IPS-18c (cell line): ENCODE measurements around the gene HP.
"Not testable (repeated sequence)": the region's sequence is repeated elsewhere in the genome, so short reads cannot be mapped to it uniquely, and the experiment has no call there.

ENCODE experiments used
- H3K4me3 ChIP-seq: 2 replicates; pipeline ENCODE4 v1.7.0; 2013; ENCODE audit warnings: low read depth, mild to moderate bottlenecking, low read length, moderate library complexity; ENCODE audit not compliant: insufficient read depth
- H3K9me3 ChIP-seq: one replicate; pipeline ENCODE4 v1.6.1; 2013; ENCODE audit warnings: mild to moderate bottlenecking, low read length, moderate library complexity; ENCODE audit not compliant: control insufficient read depth, insufficient read depth

The HP gene

GRCh38 chr16:72068930-72069329, 14.6 kb downstream of the HP start:
- Histone ChIP-seq H3K4me3 (no peak overlapping the region), H3K9me3 (peaks cover 5% of the 10 kb centered on the region)

- Histone ChIP-seq H3K9me3 (peaks cover 2% of the 10 kb centered on the region), H3K4me3 (no peak overlapping the region)
These were observed 18.4 kb downstream of the HP start for GRCh38 chr16:72072514-72073342.

- Histone ChIP-seq H3K9me3 (peaks cover 2% of the 10 kb centered on the region), H3K4me3 (no peak overlapping the region)
These were observed 19.4 kb downstream of the HP start for GRCh38 chr16:72073560-72074230.

GRCh38 chr16:72075067-72075466, 20.8 kb downstream of the HP start:
- H3K4me3 ChIP-seq, H3K9me3 ChIP-seq: not testable (repeated sequence)

- not testable (repeated sequence) for H3K9me3 ChIP-seq, H3K4me3 ChIP-seq
These were observed 22.8 kb downstream of the HP start for GRCh38 chr16:72076991-72077706.

GRCh38 chr16:72083778-72084404, 29.6 kb downstream of the HP start:
- no peak overlapping the region for H3K4me3 ChIP-seq
- H3K9me3 ChIP-seq = peaks cover 3% of the 10 kb centered on the region

- no peak overlapping the region for H3K4me3 ChIP-seq
- H3K9me3 ChIP-seq = peaks cover 3% of the 10 kb centered on the region
These were observed 30.1 kb downstream of the HP start for GRCh38 chr16:72084445-72084844.

- Histone ChIP-seq H3K4me3 (no peak overlapping the region; the same call in 1 of the 2 replicates), H3K9me3 (peaks cover 3% of the 10 kb centered on the region)
These were observed 30.7 kb downstream of the HP start for GRCh38 chr16:72085002-72085401.

GRCh38 chr16:72091217-72091616, 36.9 kb downstream of the HP start:
- no peaks in the 10 kb centered on the region for H3K9me3 ChIP-seq
- no peak overlapping the region for H3K4me3 ChIP-seq

GRCh38 chr16:72092832-72093447, 38.6 kb downstream of the HP start:
- peak overlapping the region; percentile 94 for H3K4me3 ChIP-seq

GRCh38 chr16:72093448-72094265, 39.4 kb downstream of the HP start, which contains the start of the genes DHX38 and TXNL4B:
Gene DHX38, plus strand, starts transcription at chr16:72093847. Its CDS starts 2,311 bp downstream, at chr16:72096158.
Gene TXNL4B, minus strand, starts transcription at chr16:72093620. Its CDS starts 2,871 bp downstream, at chr16:72090749.
- no peaks in the 10 kb centered on the region for H3K9me3 ChIP-seq

More at GRCh38 chr16:72092832-72093447, 38.6 kb downstream of the HP start:
- no peaks in the 10 kb centered on the region for H3K9me3 ChIP-seq

GRCh38 chr16:72094266-72094610, 39.9 kb downstream of the HP start:
- Histone ChIP-seq H3K4me3 (peak overlapping the region; percentile 94), H3K9me3 (no peaks in the 10 kb centered on the region)

More at GRCh38 chr16:72093448-72094265, 39.4 kb downstream of the HP start, which contains the start of the genes DHX38 and TXNL4B:
- peak within 1 kb of the TSS; percentile 94 for H3K4me3 ChIP-seq

GRCh38 chr16:72098936-72099335, 44.6 kb downstream of the HP start:
- Histone ChIP-seq H3K9me3 (no peaks in the 10 kb centered on the region), H3K4me3 (no peak overlapping the region)

- no peaks in the 10 kb centered on the region for H3K9me3 ChIP-seq
- H3K4me3 ChIP-seq = no peak overlapping the region
These were observed 45.1 kb downstream of the HP start for GRCh38 chr16:72099377-72099818.

- H3K9me3 ChIP-seq = peaks cover under 1% of the 10 kb centered on the region
These were observed 46.9 kb downstream of the HP start for GRCh38 chr16:72101195-72101594.

GRCh38 chr16:72104905-72105304, 50.6 kb downstream of the HP start:
- Histone ChIP-seq H3K4me3 (no peak overlapping the region), H3K9me3 (peaks cover 2% of the 10 kb centered on the region)

More at GRCh38 chr16:72101195-72101594, 46.9 kb downstream of the HP start:
- H3K4me3 ChIP-seq = no peak overlapping the region
